ENCODE results near the gene ITPRIP.

- TF ChIP-seq CTCF (IDR thresholded peaks at IDR 0.05) (no peak), POLR2A (IDR thresholded peaks at IDR 0.05) (no peak)
Observed at GRCh38 chr10:104321725-104322415, 16.4 kb downstream of the ITPRIP start.

All from body of pancreas (tissue), 4 donors.